NB4 (cell line): Measurements from ENCODE around the gene YIPF1.

Experiments used
- POLR2A ChIP-seq: IDR thresholded peaks from 2 replicates; pipeline ENCODE4 v1.6.1; 2011; ENCODE audit warnings: mild to moderate bottlenecking; ENCODE audit not compliant: insufficient read length; ENCODE audit errors: extremely low read depth
- TF ChIP-seq, protein P1 (sequence below): IDR thresholded peaks from one replicate; pipeline ENCODE4 v1.5.1; 2012; ENCODE audit warnings: low read depth, low read length
- TF ChIP-seq, protein P2 (sequence below): IDR thresholded peaks from 2 replicates; pipeline ENCODE4 v1.6.1; 2011; ENCODE audit warnings: low read depth, low read length

DNA sequence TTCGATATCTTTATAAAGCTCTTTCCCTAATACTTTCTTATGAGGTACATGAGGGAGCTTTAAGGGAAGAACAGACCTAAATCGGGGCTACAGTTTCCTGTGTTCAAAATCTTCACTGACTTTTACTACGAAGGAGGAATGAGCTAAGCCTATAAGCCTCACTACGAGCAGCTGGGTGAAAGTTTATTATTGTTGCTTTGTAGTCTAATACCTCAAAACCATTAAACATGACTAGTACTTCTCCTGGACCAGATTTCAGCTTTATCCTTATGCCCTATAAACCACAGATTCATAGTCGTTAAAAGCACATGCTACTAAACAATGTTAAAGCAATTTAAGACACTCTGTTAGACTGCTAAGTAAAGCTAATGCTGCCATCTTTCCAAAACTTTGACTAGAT lies 81.7 kb downstream of the YIPF1 start:
- TF ChIP-seq POLR2A, result no peak
- TF ChIP-seq, protein P1, sequence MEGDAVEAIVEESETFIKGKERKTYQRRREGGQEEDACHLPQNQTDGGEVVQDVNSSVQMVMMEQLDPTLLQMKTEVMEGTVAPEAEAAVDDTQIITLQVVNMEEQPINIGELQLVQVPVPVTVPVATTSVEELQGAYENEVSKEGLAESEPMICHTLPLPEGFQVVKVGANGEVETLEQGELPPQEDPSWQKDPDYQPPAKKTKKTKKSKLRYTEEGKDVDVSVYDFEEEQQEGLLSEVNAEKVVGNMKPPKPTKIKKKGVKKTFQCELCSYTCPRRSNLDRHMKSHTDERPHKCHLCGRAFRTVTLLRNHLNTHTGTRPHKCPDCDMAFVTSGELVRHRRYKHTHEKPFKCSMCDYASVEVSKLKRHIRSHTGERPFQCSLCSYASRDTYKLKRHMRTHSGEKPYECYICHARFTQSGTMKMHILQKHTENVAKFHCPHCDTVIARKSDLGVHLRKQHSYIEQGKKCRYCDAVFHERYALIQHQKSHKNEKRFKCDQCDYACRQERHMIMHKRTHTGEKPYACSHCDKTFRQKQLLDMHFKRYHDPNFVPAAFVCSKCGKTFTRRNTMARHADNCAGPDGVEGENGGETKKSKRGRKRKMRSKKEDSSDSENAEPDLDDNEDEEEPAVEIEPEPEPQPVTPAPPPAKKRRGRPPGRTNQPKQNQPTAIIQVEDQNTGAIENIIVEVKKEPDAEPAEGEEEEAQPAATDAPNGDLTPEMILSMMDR, result no peak
- TF ChIP-seq, protein P2, sequence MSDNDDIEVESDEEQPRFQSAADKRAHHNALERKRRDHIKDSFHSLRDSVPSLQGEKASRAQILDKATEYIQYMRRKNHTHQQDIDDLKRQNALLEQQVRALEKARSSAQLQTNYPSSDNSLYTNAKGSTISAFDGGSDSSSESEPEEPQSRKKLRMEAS, result no peak
